Measurements from ENCODE around the gene TMEM219.
"Not testable (repeated sequence)": the region's sequence is repeated elsewhere in the genome, so short reads cannot be mapped to it uniquely, and the experiment has no call there.

Gene TMEM219

DNA sequence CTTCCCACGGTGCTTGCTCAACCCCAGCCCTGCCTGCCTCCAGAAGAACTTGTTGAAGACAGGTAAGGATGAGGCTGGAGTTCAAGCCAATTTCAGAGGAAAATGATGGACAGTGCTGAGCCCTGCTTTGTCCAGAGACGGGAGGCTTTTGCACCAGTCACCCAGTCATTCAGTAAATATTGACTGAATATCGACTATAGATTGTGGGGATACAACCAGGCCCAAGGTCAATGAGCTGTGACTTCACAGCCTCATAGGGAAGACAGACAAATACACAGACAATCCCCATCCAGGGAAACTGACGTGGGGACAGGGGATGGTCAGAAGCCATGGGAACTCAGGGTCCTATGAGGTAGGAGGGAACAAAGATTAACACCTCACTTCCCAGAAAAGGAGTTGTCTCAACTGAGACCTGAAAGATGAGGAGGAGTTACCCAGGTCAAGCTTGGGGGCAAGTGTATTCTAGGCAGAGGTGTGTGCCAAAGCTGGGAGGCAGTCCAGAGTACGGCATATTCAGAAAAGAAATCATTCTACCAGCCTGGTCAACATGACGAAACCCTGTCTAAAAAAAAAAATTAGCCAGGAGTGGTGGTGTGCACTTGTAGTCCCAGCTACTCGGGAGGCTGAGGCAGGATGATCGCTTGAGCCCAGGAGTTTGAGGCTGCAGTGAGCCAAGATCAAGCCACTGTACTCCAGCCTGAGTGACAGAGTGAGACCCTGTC is 54.8 kb downstream of the TMEM219 start:
- no peak for DNase-seq

DNA sequence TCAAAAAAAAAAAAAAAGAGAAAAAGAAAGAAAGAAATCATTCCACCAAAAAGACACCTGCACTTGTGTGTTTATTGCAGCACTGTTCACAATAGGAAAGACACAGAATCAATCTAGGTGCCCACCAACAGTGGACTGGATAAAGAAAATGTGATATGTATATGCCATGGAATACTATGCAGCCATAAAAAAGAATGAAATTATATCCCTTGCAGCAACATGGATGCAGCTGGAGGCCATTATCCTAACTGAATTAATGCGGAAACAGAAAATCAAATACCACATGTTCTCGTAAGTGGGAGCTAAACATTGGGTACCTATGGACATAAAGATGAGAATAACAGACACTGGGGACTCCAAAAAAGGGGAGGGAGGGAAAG is 55.4 kb downstream of the TMEM219 start:
- no peak for DNase-seq

- DNase-seq, result not testable (repeated sequence)
Measured at GRCh38 chr16:30017937-30018336, 56.1 kb downstream of the TMEM219 start.

DNA sequence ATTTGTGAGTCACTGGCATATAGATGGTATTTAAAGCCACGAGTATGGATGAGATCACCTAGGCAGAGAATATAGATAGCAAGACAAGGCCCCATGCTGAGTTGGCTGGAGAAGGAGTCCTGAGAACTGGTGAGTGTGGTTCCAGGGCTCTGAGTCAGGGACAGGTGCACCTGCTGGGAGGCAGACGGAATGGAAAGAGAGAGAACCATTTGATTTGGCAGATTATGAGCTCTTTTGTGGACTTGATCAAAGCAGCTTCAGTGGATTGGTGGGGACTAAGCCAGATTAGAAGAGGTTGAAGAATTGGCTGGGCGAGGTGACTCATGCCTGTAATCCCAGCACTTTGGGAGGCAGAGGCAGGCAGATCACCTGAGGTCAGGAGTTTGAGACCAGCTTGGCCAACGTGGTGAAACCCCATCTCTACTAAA is 56.9 kb downstream of the TMEM219 start:
- DNase-seq, result no peak

Data from activated naive CD4-positive, alpha-beta T cell treated with Interleukin-2 at 50 U/mL for 16 hours (primary cell).